GM18526 (cell line): ENCODE data around the gene PDE8A.

Experiments
- POLR2A ChIP-seq: IDR thresholded peaks from 3 replicates; pipeline ENCODE4 v1.6.1; 2011; ENCODE audit not compliant: insufficient read length; ENCODE audit errors: extremely low read depth

The PDE8A gene

DNA sequence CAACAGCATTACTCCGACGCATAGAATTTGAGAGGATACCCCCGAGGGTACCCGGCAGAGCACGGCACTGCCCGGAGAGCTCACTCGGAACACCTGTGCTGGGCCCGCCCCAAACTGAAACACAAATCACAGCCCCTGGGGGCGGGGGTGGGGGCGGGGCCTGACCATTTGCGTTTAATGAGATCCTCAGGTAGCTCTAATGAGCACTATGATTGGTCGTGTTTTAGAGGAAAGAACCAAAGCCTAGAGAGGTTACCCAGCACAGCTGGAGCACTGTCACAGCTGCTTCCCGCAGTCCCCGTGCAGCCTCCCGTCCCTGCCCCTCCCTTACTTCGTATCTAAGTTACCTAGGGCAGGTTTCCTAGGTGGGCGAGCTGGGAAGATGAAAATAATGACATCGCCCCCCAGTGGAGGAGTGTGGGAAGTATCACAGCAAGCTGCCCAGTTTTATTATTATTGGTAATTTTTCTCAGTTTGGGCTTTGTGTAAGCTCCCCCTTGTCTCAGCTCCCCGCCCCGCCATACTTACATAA, 187.1 kb downstream of the PDE8A start:
- no peak for TF ChIP-seq POLR2A

- no peak for TF ChIP-seq POLR2A
Measured at GRCh38 chr15:85171736-85172135, 190.1 kb downstream of the PDE8A start.

GRCh38 chr15:85172846-85173490, 191.3 kb downstream of the PDE8A start:
- no peak for TF ChIP-seq POLR2A

DNA sequence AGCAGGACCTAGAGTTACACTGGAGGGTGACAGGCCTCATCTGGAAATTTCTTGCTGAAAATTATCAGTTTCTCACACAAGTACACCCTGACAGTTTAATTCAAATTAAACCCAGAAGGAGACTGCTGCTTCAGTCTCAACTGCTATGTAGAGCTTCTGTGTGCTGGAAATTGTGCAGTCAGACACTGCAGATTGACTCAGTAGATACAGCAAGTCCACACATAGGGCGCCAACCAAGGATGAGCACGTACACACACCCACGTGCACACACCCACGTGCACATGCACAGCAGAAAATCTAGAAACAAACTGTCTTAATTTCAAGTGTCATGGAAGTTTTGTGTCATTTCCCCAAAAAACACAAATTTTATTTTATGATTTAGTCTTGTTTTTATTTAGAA, 192.9 kb downstream of the PDE8A start:
- no peak for TF ChIP-seq POLR2A

- no peak for TF ChIP-seq POLR2A
Measured at GRCh38 chr15:85178308-85178707, 196.7 kb downstream of the PDE8A start.

- no peak for TF ChIP-seq POLR2A
Measured at GRCh38 chr15:85179700-85180099, 198.0 kb downstream of the PDE8A start.
